ENCODE data around the gene TXLNB. TPM values are rescaled to one million over a fixed set of nuclear protein-coding genes. Genes with fewer than 3 reads are reported as not detected.
A peak's percentile ranks its signal among the peaks of the same experiment; 100 is the strongest.
"Not testable (repeated sequence)": the region's sequence is repeated elsewhere in the genome, so short reads cannot be mapped to it uniquely, and the experiment has no call there.

The TXLNB gene
- total RNA-seq, 1 donor from 2014 or later = 60.0 TPM

- peak overlapping the region; percentile 87 for H3K27ac ChIP-seq (ENCODE audit: low read depth, low read length)
- H3K36me3 ChIP-seq (ENCODE audit: control insufficient read depth in 3 of 3, insufficient read depth in 3 of 3, low read length in 3 of 3) = no peaks in the 10 kb centered on the region
- no peaks in the 10 kb centered on the region for H3K27me3 ChIP-seq (ENCODE audit: control insufficient read depth in 3 of 3, insufficient read depth in 3 of 3, low read length in 3 of 3)
- peak overlapping the region in 2 of 3 donors; percentile 39 to 64 for H3K9ac ChIP-seq (ENCODE audit: low read depth in 1 of 3, low read length in 3 of 3)
- peak overlapping the region in 1 of 3 donors; percentile 39 for H3K4me3 ChIP-seq (ENCODE audit: low read length in 3 of 3)
- no peaks in the 10 kb centered on the region for H3K9me3 ChIP-seq (ENCODE audit: control insufficient read depth in 3 of 3, low read length in 3 of 3)
- H3K4me1 ChIP-seq (ENCODE audit: control insufficient read depth in 3 of 3, insufficient read depth in 3 of 3, low read length in 3 of 3) = peaks cover 5 to 11% (median 8%) of the 10 kb centered on the region in 3 donors
Observed at GRCh38 chr6:139219746-139220145, 72.1 kb downstream of the TXLNB start.

GRCh38 chr6:139219271-139219729 lies 72.5 kb downstream of the TXLNB start:
- Histone ChIP-seq H3K27ac (ENCODE audit: low read depth, low read length) (peak overlapping the region; percentile 87), H3K4me3 (ENCODE audit: low read length in 3 of 3) (peak overlapping the region in 2 of 3 donors; percentile 39 to 62), H3K9ac (ENCODE audit: low read depth in 1 of 3, low read length in 3 of 3) (peak overlapping the region in 2 of 3 donors; percentile 40 to 64)

GRCh38 chr6:139212460-139212859 lies 79.3 kb downstream of the TXLNB start:
- H3K36me3 ChIP-seq (ENCODE audit: control insufficient read depth in 3 of 3, insufficient read depth in 3 of 3, low read length in 3 of 3); H3K4me3 ChIP-seq (ENCODE audit: low read length in 3 of 3); H3K4me1 ChIP-seq (ENCODE audit: control insufficient read depth in 3 of 3, insufficient read depth in 3 of 3, low read length in 3 of 3); H3K9me3 ChIP-seq (ENCODE audit: control insufficient read depth in 3 of 3, low read length in 3 of 3); H3K9ac ChIP-seq (ENCODE audit: low read depth in 1 of 3, low read length in 3 of 3); H3K27me3 ChIP-seq (ENCODE audit: control insufficient read depth in 3 of 3, insufficient read depth in 3 of 3, low read length in 3 of 3); H3K27ac ChIP-seq (ENCODE audit: low read depth, low read length): not testable (repeated sequence)

More at GRCh38 chr6:139219271-139219729, 72.5 kb downstream of the TXLNB start:
- Histone ChIP-seq H3K36me3 (ENCODE audit: control insufficient read depth in 3 of 3, insufficient read depth in 3 of 3, low read length in 3 of 3) (no peaks in the 10 kb centered on the region), H3K9me3 (ENCODE audit: control insufficient read depth in 3 of 3, low read length in 3 of 3) (no peaks in the 10 kb centered on the region), H3K27me3 (ENCODE audit: control insufficient read depth in 3 of 3, insufficient read depth in 3 of 3, low read length in 3 of 3) (no peaks in the 10 kb centered on the region), H3K4me1 (ENCODE audit: control insufficient read depth in 3 of 3, insufficient read depth in 3 of 3, low read length in 3 of 3) (peaks cover 5 to 11% (median 8%) of the 10 kb centered on the region in 3 donors)

- H3K9ac ChIP-seq (ENCODE audit: low read depth in 1 of 3, low read length in 3 of 3); H3K4me1 ChIP-seq (ENCODE audit: control insufficient read depth in 3 of 3, insufficient read depth in 3 of 3, low read length in 3 of 3); H3K27ac ChIP-seq (ENCODE audit: low read depth, low read length); H3K36me3 ChIP-seq (ENCODE audit: control insufficient read depth in 3 of 3, insufficient read depth in 3 of 3, low read length in 3 of 3); H3K4me3 ChIP-seq (ENCODE audit: low read length in 3 of 3); H3K9me3 ChIP-seq (ENCODE audit: control insufficient read depth in 3 of 3, low read length in 3 of 3); H3K27me3 ChIP-seq (ENCODE audit: control insufficient read depth in 3 of 3, insufficient read depth in 3 of 3, low read length in 3 of 3): not testable (repeated sequence)
Observed at GRCh38 chr6:139210766-139211165, 81.0 kb downstream of the TXLNB start.

GRCh38 chr6:139205843-139206242 lies 86.0 kb downstream of the TXLNB start:
- no peak overlapping the region for H3K4me3 ChIP-seq (ENCODE audit: low read length in 3 of 3)
- H3K9ac ChIP-seq (ENCODE audit: low read depth in 1 of 3, low read length in 3 of 3) = no peak overlapping the region
- no peaks in the 10 kb centered on the region for H3K9me3 ChIP-seq (ENCODE audit: control insufficient read depth in 3 of 3, low read length in 3 of 3)
- H3K27ac ChIP-seq (ENCODE audit: low read depth, low read length) = no peak overlapping the region
- H3K27me3 ChIP-seq (ENCODE audit: control insufficient read depth in 3 of 3, insufficient read depth in 3 of 3, low read length in 3 of 3) = no peaks in the 10 kb centered on the region
- H3K36me3 ChIP-seq (ENCODE audit: control insufficient read depth in 3 of 3, insufficient read depth in 3 of 3, low read length in 3 of 3) = no peaks in the 10 kb centered on the region
- no peaks in the 10 kb centered on the region for H3K4me1 ChIP-seq (ENCODE audit: control insufficient read depth in 3 of 3, insufficient read depth in 3 of 3, low read length in 3 of 3)

- no peaks in the 10 kb centered on the region for H3K36me3 ChIP-seq (ENCODE audit: control insufficient read depth in 3 of 3, insufficient read depth in 3 of 3, low read length in 3 of 3)
- H3K4me1 ChIP-seq (ENCODE audit: control insufficient read depth in 3 of 3, insufficient read depth in 3 of 3, low read length in 3 of 3) = no peaks in the 10 kb centered on the region
- no peak overlapping the region for H3K9ac ChIP-seq (ENCODE audit: low read depth in 1 of 3, low read length in 3 of 3)
- H3K27ac ChIP-seq (ENCODE audit: low read depth, low read length) = no peak overlapping the region
- no peak overlapping the region for H3K4me3 ChIP-seq (ENCODE audit: low read length in 3 of 3)
- no peaks in the 10 kb centered on the region for H3K9me3 ChIP-seq (ENCODE audit: control insufficient read depth in 3 of 3, low read length in 3 of 3)
- H3K27me3 ChIP-seq (ENCODE audit: control insufficient read depth in 3 of 3, insufficient read depth in 3 of 3, low read length in 3 of 3) = no peaks in the 10 kb centered on the region
Observed at GRCh38 chr6:139204978-139205377, 86.8 kb downstream of the TXLNB start.

- H3K9ac ChIP-seq (ENCODE audit: low read depth in 1 of 3, low read length in 3 of 3) = no peak overlapping the region
- no peak overlapping the region for H3K27ac ChIP-seq (ENCODE audit: low read depth, low read length)
- peaks cover 0 to 6% (median 4%) of the 10 kb centered on the region in 3 donors for H3K4me1 ChIP-seq (ENCODE audit: control insufficient read depth in 3 of 3, insufficient read depth in 3 of 3, low read length in 3 of 3)
- no peak overlapping the region for H3K4me3 ChIP-seq (ENCODE audit: low read length in 3 of 3)
- H3K36me3 ChIP-seq (ENCODE audit: control insufficient read depth in 3 of 3, insufficient read depth in 3 of 3, low read length in 3 of 3) = no peaks in the 10 kb centered on the region
- no peaks in the 10 kb centered on the region for H3K9me3 ChIP-seq (ENCODE audit: control insufficient read depth in 3 of 3, low read length in 3 of 3)
- no peaks in the 10 kb centered on the region for H3K27me3 ChIP-seq (ENCODE audit: control insufficient read depth in 3 of 3, insufficient read depth in 3 of 3, low read length in 3 of 3)
Observed at GRCh38 chr6:139201378-139201777, 90.4 kb downstream of the TXLNB start.

- H3K36me3 ChIP-seq (ENCODE audit: control insufficient read depth in 3 of 3, insufficient read depth in 3 of 3, low read length in 3 of 3) = no peaks in the 10 kb centered on the region
- no peaks in the 10 kb centered on the region for H3K9me3 ChIP-seq (ENCODE audit: control insufficient read depth in 3 of 3, low read length in 3 of 3)
- no peak overlapping the region for H3K4me3 ChIP-seq (ENCODE audit: low read length in 3 of 3)
- no peaks in the 10 kb centered on the region for H3K27me3 ChIP-seq (ENCODE audit: control insufficient read depth in 3 of 3, insufficient read depth in 3 of 3, low read length in 3 of 3)
- H3K9ac ChIP-seq (ENCODE audit: low read depth in 1 of 3, low read length in 3 of 3) = no peak overlapping the region
- H3K4me1 ChIP-seq (ENCODE audit: control insufficient read depth in 3 of 3, insufficient read depth in 3 of 3, low read length in 3 of 3) = peaks cover 0 to 6% (median 4%) of the 10 kb centered on the region in 3 donors
- H3K27ac ChIP-seq (ENCODE audit: low read depth, low read length) = no peak overlapping the region
Observed at GRCh38 chr6:139198529-139199288, 93.1 kb downstream of the TXLNB start.

- no peak overlapping the region for H3K27ac ChIP-seq (ENCODE audit: low read depth, low read length)
- H3K36me3 ChIP-seq (ENCODE audit: control insufficient read depth in 3 of 3, insufficient read depth in 3 of 3, low read length in 3 of 3) = no peaks in the 10 kb centered on the region
- H3K4me3 ChIP-seq (ENCODE audit: low read length in 3 of 3) = no peak overlapping the region
- no peaks in the 10 kb centered on the region for H3K27me3 ChIP-seq (ENCODE audit: control insufficient read depth in 3 of 3, insufficient read depth in 3 of 3, low read length in 3 of 3)
- H3K4me1 ChIP-seq (ENCODE audit: control insufficient read depth in 3 of 3, insufficient read depth in 3 of 3, low read length in 3 of 3) = peaks cover 0 to 6% (median 4%) of the 10 kb centered on the region in 3 donors
- H3K9ac ChIP-seq (ENCODE audit: low read depth in 1 of 3, low read length in 3 of 3) = no peak overlapping the region
- H3K9me3 ChIP-seq (ENCODE audit: control insufficient read depth in 3 of 3, low read length in 3 of 3) = no peaks in the 10 kb centered on the region
Observed at GRCh38 chr6:139194740-139195139, 97.1 kb downstream of the TXLNB start.
